Stimulated activated CD4-positive, alpha-beta T cell treated with anti-CD3 and anti-CD28 coated beads, TNF-alpha, amount 100 ng/mL, for 24 hours (primary cell): Measurements from ENCODE around the gene SEMA4B.
"Not testable (repeated sequence)": the region's sequence is repeated elsewhere in the genome, so short reads cannot be mapped to it uniquely, and the experiment has no call there.

Experiments
- DNase-seq, 3 experiments: peaks; one replicate each; pipeline ENCODE4 v3.0.0-alpha.2; 2020; ENCODE audit warnings: low read depth in 3 of 3

The SEMA4B gene

GRCh38 chr15:90261811-90262210 lies 60.7 kb downstream of the SEMA4B start:
- DNase-seq = no peak

- no peak for DNase-seq
These were observed 61.3 kb downstream of the SEMA4B start for GRCh38 chr15:90262426-90262825.

GRCh38 chr15:90264671-90265070 lies 63.5 kb downstream of the SEMA4B start:
- peak in 1 of 3 experiments; percentile 26 for DNase-seq

GRCh38 chr15:90265271-90266060 lies 64.3 kb downstream of the SEMA4B start, which contains the start of gene NGRN:
Gene NGRN, plus strand, starts transcription at chr15:90265672. Its CDS starts 41 bp downstream, at chr15:90265713.
- peak; percentile 87 to 93 (median 87) for DNase-seq

GRCh38 chr15:90266061-90266431 lies 64.9 kb downstream of the SEMA4B start:
- DNase-seq = peak in 2 of 3 experiments; percentile 27 to 51

GRCh38 chr15:90266485-90266884 lies 65.4 kb downstream of the SEMA4B start:
- DNase-seq = peak in 1 of 3 experiments; percentile 21

- no peak for DNase-seq
These were observed 67.3 kb downstream of the SEMA4B start for GRCh38 chr15:90268415-90268814.

- no peak for DNase-seq
These were observed 69.5 kb downstream of the SEMA4B start for GRCh38 chr15:90270502-90271150.

GRCh38 chr15:90271459-90272166 lies 70.5 kb downstream of the SEMA4B start:
- no peak for DNase-seq

GRCh38 chr15:90278467-90278866 lies 77.3 kb downstream of the SEMA4B start:
- DNase-seq = not testable (repeated sequence)
